ENCODE results near the gene IPO13. TPM values are rescaled to one million over a fixed set of nuclear protein-coding genes. Genes with fewer than 3 reads are reported as not detected.
A peak's percentile ranks its signal among the peaks of the same experiment; 100 is the strongest.

The IPO13 gene
- total RNA-seq, 1 donor from 2014 or later, result 34.6 TPM

- peaks cover under 1% of the 10 kb centered on the region for H3K4me1 ChIP-seq
- H3K27ac ChIP-seq, result no peak overlapping the region
- no peaks in the 10 kb centered on the region for H3K27me3 ChIP-seq
- no peak overlapping the region for H3K4me3 ChIP-seq
- intact Hi-C loops (cut with DNase I), result no loop called here
- no peak for DNase-seq (ENCODE audit: extremely low spot score in 2 of 2)
- H3K36me3 ChIP-seq, result no peaks in the 10 kb centered on the region
- TF ChIP-seq POLR2A (IDR thresholded peaks at IDR 0.05) (no peak), CTCF (IDR thresholded peaks at IDR 0.05) (no peak), POLR2AphosphoS5 (IDR thresholded peaks at IDR 0.05; ENCODE audit: insufficient read depth in 1 of 2, low read depth in 1 of 2) (no peak)
- H3K9me3 ChIP-seq, result no peaks in the 10 kb centered on the region
These were observed 26.8 kb upstream of the IPO13 start for GRCh38 chr1:43919906-43920305.

GRCh38 chr1:43921022-43921421 is 25.7 kb upstream of the IPO13 start:
- H3K4me3 ChIP-seq, result no peak overlapping the region
- no peak overlapping the region for H3K27ac ChIP-seq
- no peaks in the 10 kb centered on the region for H3K4me1 ChIP-seq
- no peaks in the 10 kb centered on the region for H3K27me3 ChIP-seq
- intact Hi-C loops (cut with DNase I), result no loop called here
- H3K36me3 ChIP-seq, result no peaks in the 10 kb centered on the region
- TF ChIP-seq CTCF (IDR thresholded peaks at IDR 0.05) (no peak), POLR2A (IDR thresholded peaks at IDR 0.05) (no peak), POLR2AphosphoS5 (IDR thresholded peaks at IDR 0.05; ENCODE audit: insufficient read depth in 1 of 2, low read depth in 1 of 2) (no peak)
- no peak for DNase-seq (ENCODE audit: extremely low spot score in 2 of 2)
- no peaks in the 10 kb centered on the region for H3K9me3 ChIP-seq

GRCh38 chr1:43924516-43924915 is 22.2 kb upstream of the IPO13 start:
- no peaks in the 10 kb centered on the region for H3K9me3 ChIP-seq
- H3K27ac ChIP-seq, result no peak overlapping the region
- intact Hi-C loops (cut with DNase I), result no loop called here
- TF ChIP-seq POLR2AphosphoS5 (IDR thresholded peaks at IDR 0.05; ENCODE audit: insufficient read depth in 1 of 2, low read depth in 1 of 2) (no peak), POLR2A (IDR thresholded peaks at IDR 0.05) (no peak), CTCF (IDR thresholded peaks at IDR 0.05) (no peak)
- no peaks in the 10 kb centered on the region for H3K4me1 ChIP-seq
- no peaks in the 10 kb centered on the region for H3K36me3 ChIP-seq
- DNase-seq (ENCODE audit: extremely low spot score in 2 of 2), result no peak
- H3K4me3 ChIP-seq, result no peak overlapping the region
- H3K27me3 ChIP-seq, result no peaks in the 10 kb centered on the region

GRCh38 chr1:43925846-43926245 is 20.9 kb upstream of the IPO13 start:
- H3K4me3 ChIP-seq, result no peak overlapping the region
- no peaks in the 10 kb centered on the region for H3K36me3 ChIP-seq
- no peak overlapping the region for H3K27ac ChIP-seq
- DNase-seq (ENCODE audit: extremely low spot score in 2 of 2), result no peak
- intact Hi-C loops (cut with DNase I), result no loop called here
- no peak for TF ChIP-seq POLR2A (IDR thresholded peaks at IDR 0.05)
- no peak for TF ChIP-seq POLR2AphosphoS5 (IDR thresholded peaks at IDR 0.05; ENCODE audit: insufficient read depth in 1 of 2, low read depth in 1 of 2)
- TF ChIP-seq CTCF (IDR thresholded peaks at IDR 0.05), result no peak
- H3K4me1 ChIP-seq, result peaks cover 7% of the 10 kb centered on the region
- no peaks in the 10 kb centered on the region for H3K27me3 ChIP-seq
- no peaks in the 10 kb centered on the region for H3K9me3 ChIP-seq

- intact Hi-C loops (cut with DNase I), result loop anchor here (5.0 kb wide), 1 partner anchor 168 kb away; no protein-coding TSS in a partner anchor
These were observed 16.4 kb upstream of the IPO13 start for GRCh38 chr1:43930168-43930948.

More at GRCh38 chr1:43930168-43930948, 16.4 kb upstream of the IPO13 start:
- no peak for DNase-seq (ENCODE audit: extremely low spot score in 2 of 2)
- Histone ChIP-seq H3K36me3 (no peaks in the 10 kb centered on the region), H3K27ac (peak overlapping the region; percentile 45), H3K4me1 (peaks cover 41% of the 10 kb centered on the region), H3K27me3 (no peaks in the 10 kb centered on the region), H3K4me3 (no peak overlapping the region), H3K9me3 (no peaks in the 10 kb centered on the region)
- TF ChIP-seq CTCF (IDR thresholded peaks at IDR 0.05) (no peak), POLR2AphosphoS5 (IDR thresholded peaks at IDR 0.05; ENCODE audit: insufficient read depth in 1 of 2, low read depth in 1 of 2) (no peak), POLR2A (IDR thresholded peaks at IDR 0.05) (no peak)

Data from vagina (tissue), 2 donors.